AG04450 (cell line): Measurements from ENCODE around the gene DAPL1. TPM values are rescaled to one million over a fixed set of nuclear protein-coding genes. Genes with fewer than 3 reads are reported as not detected.

ENCODE experiments used
- CTCF ChIA-PET: fragments of 300-600, 350-600 bp; formaldehyde crosslinking; extraction: SDS; loops from one replicate; lab custom pipeline; 2022; ENCODE audit warnings: antibody characterized with exemption, inconsistent platforms; lab: Charles Lee
- POLR2A ChIA-PET: fragments of 350-600 bp; formaldehyde crosslinking; extraction: SDS; loops from one replicate; lab custom pipeline; 2021; ENCODE audit warnings: antibody characterized with exemption, inconsistent platforms; lab: Yijun Ruan, JAX
- DNase-seq: peaks from one replicate; pipeline ENCODE4 v3.0.0-alpha.2; 2011; ENCODE audit warnings: low read depth, low spot score
- H3K27ac ChIP-seq: one replicate; pipeline ENCODE4 v1.5.1; 2012; ENCODE audit warnings: low read depth, low read length, control low read depth
- H3K27me3 ChIP-seq: one replicate; pipeline ENCODE4 v1.6.0; 2012; ENCODE audit warnings: low read length; ENCODE audit not compliant: control insufficient read depth, insufficient read depth
- H3K4me3 ChIP-seq: 2 replicates; pipeline ENCODE4 v1.5.1; 2011; ENCODE audit warnings: mild to moderate bottlenecking, low read depth, low read length, control low read depth
- H3K9me3 ChIP-seq: 2 replicates; pipeline ENCODE4 v1.5.1; 2012; ENCODE audit warnings: low read length; ENCODE audit not compliant: control insufficient read depth, insufficient read depth
- CTCF ChIP-seq: IDR thresholded peaks from 2 replicates; pipeline ENCODE4 v1.5.1; 2011; ENCODE audit warnings: low read depth, low read length, control low read depth, inconsistent platforms
- polyA plus RNA-seq: library from polyadenylated mRNA; depleted of rRNA; stranded (reverse); fragments of >200 nt; gene quantifications from 2 replicates; pipeline ENCODE4 v1.2.3, GENCODE V29; 2011

The DAPL1 gene
- polyA plus RNA-seq, 1 experiment: not detected

GRCh38 chr2:158805936-158806335 lies 10.8 kb downstream of the DAPL1 start:
- TF ChIP-seq CTCF: no peak
- Histone ChIP-seq H3K27me3 (no peaks in the 10 kb centered on the region), H3K9me3 (no peaks in the 10 kb centered on the region), H3K4me3 (no peak overlapping the region), H3K27ac (no peak overlapping the region)
- ChIA-PET POLR2A (no interaction called here), CTCF (interaction anchor here (1.0 kb wide), 1 partner anchor 49 kb away, joined by 3 read pairs; no protein-coding TSS in a partner anchor)
- DNase-seq: no peak

- TF ChIP-seq CTCF: no peak
- Histone ChIP-seq H3K4me3 (no peak overlapping the region), H3K9me3 (no peaks in the 10 kb centered on the region), H3K27ac (no peak overlapping the region), H3K27me3 (no peaks in the 10 kb centered on the region)
- POLR2A ChIA-PET: no interaction called here
- CTCF ChIA-PET: interaction anchor here (1.0 kb wide), 1 partner anchor 50 kb away, joined by 3 read pairs; no protein-coding TSS in a partner anchor
- DNase-seq: no peak
Observed at GRCh38 chr2:158806941-158807340, 11.8 kb downstream of the DAPL1 start.

GRCh38 chr2:158808426-158808825 lies 13.3 kb downstream of the DAPL1 start:
- Histone ChIP-seq H3K4me3 (no peak overlapping the region), H3K9me3 (no peaks in the 10 kb centered on the region), H3K27ac (no peak overlapping the region), H3K27me3 (no peaks in the 10 kb centered on the region)
- no peak for TF ChIP-seq CTCF
- no peak for DNase-seq
- ChIA-PET POLR2A (no interaction called here), CTCF (no interaction called here)

- ChIA-PET POLR2A (no interaction called here), CTCF (no interaction called here)
- TF ChIP-seq CTCF: no peak
Observed at GRCh38 chr2:158809816-158810215, 14.7 kb downstream of the DAPL1 start.

GRCh38 chr2:158810731-158811460 lies 15.8 kb downstream of the DAPL1 start:
- POLR2A ChIA-PET: no interaction called here
- Histone ChIP-seq H3K27ac (no peak overlapping the region), H3K4me3 (no peak overlapping the region), H3K9me3 (no peaks in the 10 kb centered on the region), H3K27me3 (no peaks in the 10 kb centered on the region)
- CTCF ChIA-PET: no interaction called here
- no peak for DNase-seq
- TF ChIP-seq CTCF: no peak

More at GRCh38 chr2:158809816-158810215, 14.7 kb downstream of the DAPL1 start:
- DNase-seq: no peak
- Histone ChIP-seq H3K4me3 (no peak overlapping the region), H3K27me3 (no peaks in the 10 kb centered on the region), H3K9me3 (no peaks in the 10 kb centered on the region), H3K27ac (no peak overlapping the region)
